Liver (tissue), 9 donors: Measurements from ENCODE around the gene SCEL. TPM values are rescaled to one million over a fixed set of nuclear protein-coding genes. Genes with fewer than 3 reads are reported as not detected.

Source experiments
- DNase-seq: peaks from one replicate; pipeline ENCODE4 v3.0.0-alpha.2; 2017; ENCODE audit warnings: low spot score
- H3K27ac ChIP-seq, 2 donors: one replicate each; pipeline ENCODE4 v1.7.0; 2013; ENCODE audit warnings: inconsistent platforms in 2 of 2, low read length in 2 of 2, control low read depth in 1 of 2, low read depth in 1 of 2, mild to moderate bottlenecking in 1 of 2
- H3K27me3 ChIP-seq, 4 donors: one replicate each; pipeline versions ENCODE4 v1.6.1 to v1.7.0; 2013; ENCODE audit warnings: low read length in 3 of 4, inconsistent platforms in 1 of 4, mild to moderate bottlenecking in 1 of 4, moderate library complexity in 1 of 4; ENCODE audit not compliant: control insufficient read depth in 4 of 4, insufficient read depth in 4 of 4
- H3K36me3 ChIP-seq, 4 donors: one replicate each; pipeline versions ENCODE4 v1.6.1 to v1.7.0; 2013; ENCODE audit warnings: low read length in 3 of 4, mild to moderate bottlenecking in 3 of 4, low read depth in 1 of 4, moderate library complexity in 1 of 4; ENCODE audit not compliant: control insufficient read depth in 4 of 4, insufficient read depth in 3 of 4
- H3K4me1 ChIP-seq, 4 donors: one replicate each; pipeline versions ENCODE4 v1.6.1 to v1.7.0; 2013; ENCODE audit warnings: low read length in 3 of 4, mild to moderate bottlenecking in 3 of 4, moderate library complexity in 1 of 4; ENCODE audit not compliant: control insufficient read depth in 4 of 4, insufficient read depth in 4 of 4
- H3K4me3 ChIP-seq, 3 donors: one replicate each; pipeline versions ENCODE4 v1.6.1 to v1.7.0; 2013; ENCODE audit warnings: low read length in 3 of 3, control low read depth in 1 of 3, low read depth in 1 of 3, mild to moderate bottlenecking in 1 of 3
- H3K9ac ChIP-seq, 2 donors: one replicate each; pipeline ENCODE4 v1.7.0; 2013; ENCODE audit warnings: low read length in 2 of 2, mild to moderate bottlenecking in 2 of 2, moderate library complexity in 2 of 2, control low read depth in 1 of 2, low read depth in 1 of 2
- H3K9me3 ChIP-seq, 4 donors: one replicate each; pipeline versions ENCODE4 v1.6.1 to v1.7.0; 2013; ENCODE audit warnings: low read length in 3 of 4; ENCODE audit not compliant: control insufficient read depth in 4 of 4
- CTCF ChIP-seq: fragments of 150-350 bp; IDR thresholded peaks from 2 replicates; pipeline ENCODE4 v1.5.1; 2017; ENCODE audit warnings: improper control_type of control experiment, low read depth, low read length; ENCODE audit not compliant: missing input control
- EGR1 ChIP-seq, 2 donors: IDR thresholded peaks; 2 replicates each; pipeline ENCODE4 v1.6.1; 2016 to 2018; ENCODE audit warnings: antibody characterized with exemption in 2 of 2, low read depth in 2 of 2
- FOXA1 ChIP-seq: IDR thresholded peaks from 2 replicates; pipeline ENCODE4 v1.6.1; 2016; ENCODE audit warnings: antibody characterized with exemption
- FOXA2 ChIP-seq: IDR thresholded peaks from 2 replicates; pipeline ENCODE4 v1.6.1; 2016; ENCODE audit warnings: antibody characterized with exemption
- GABPA ChIP-seq, 2 donors: IDR thresholded peaks in 1 of 2; conservative IDR thresholded peaks in 1 of 2; 2 replicates each; pipeline ENCODE4 v1.6.1; 2016; ENCODE audit warnings: antibody characterized with exemption in 2 of 2, mild to moderate bottlenecking in 1 of 2, moderate library complexity in 1 of 2
- HNF4A ChIP-seq, 2 donors: conservative IDR thresholded peaks; 2 replicates each; pipeline ENCODE4 v1.6.1; 2016; ENCODE audit warnings: antibody characterized with exemption in 2 of 2, mild to moderate bottlenecking in 2 of 2
- HNF4G ChIP-seq: IDR thresholded peaks from 2 replicates; pipeline ENCODE4 v1.6.1; 2016; ENCODE audit warnings: antibody characterized with exemption
- JUND ChIP-seq, 2 donors: IDR thresholded peaks; 2 replicates each; pipeline ENCODE4 v1.6.1; 2016; ENCODE audit warnings: antibody characterized with exemption in 2 of 2
- NR2F2 ChIP-seq: IDR thresholded peaks from 2 replicates; pipeline ENCODE4 v1.6.1; 2016; ENCODE audit warnings: antibody characterized with exemption
- RAD21 ChIP-seq, 2 donors: IDR thresholded peaks; 2 replicates each; pipeline ENCODE4 v1.6.1; 2016; ENCODE audit warnings: antibody characterized with exemption in 2 of 2, mild to moderate bottlenecking in 2 of 2
- REST ChIP-seq: IDR thresholded peaks from 2 replicates; pipeline ENCODE4 v1.6.1; 2016; ENCODE audit warnings: antibody characterized with exemption, mild to moderate bottlenecking
- RXRA ChIP-seq, 2 donors: IDR thresholded peaks; 2 replicates each; pipeline ENCODE4 v1.6.1; 2017 to 2018; ENCODE audit warnings: antibody characterized with exemption in 2 of 2, mild to moderate bottlenecking in 1 of 2
- SP1 ChIP-seq: IDR thresholded peaks from 2 replicates; pipeline ENCODE4 v1.6.1; 2018; ENCODE audit warnings: antibody characterized with exemption, mild to moderate bottlenecking
- TAF1 ChIP-seq: conservative IDR thresholded peaks from 2 replicates; pipeline ENCODE4 v1.6.1; 2016; ENCODE audit warnings: antibody characterized with exemption, mild to moderate bottlenecking
- YY1 ChIP-seq: IDR thresholded peaks from 2 replicates; pipeline ENCODE4 v1.6.1; 2016; ENCODE audit warnings: antibody characterized with exemption, mild to moderate bottlenecking
- WGBS: extraction: QIAGEN DNeasy Blood & Tissue Kit; methylation state at CpG from one replicate; pipeline ENCODE4 v1.1.7; 2013; 5-methylcytosine and 5-hydroxymethylcytosine counted together
- polyA plus RNA-seq, 2 donors: library from polyadenylated mRNA; stranded (reverse) in 1 of 2; unstranded in 1 of 2; fragments of 200-250 nt in 1 of 2; fragments of >200 nt in 1 of 2; fragmentation: Nextera tagmentation in 1 of 2; extraction: Ambion mirVana in 1 of 2; gene quantifications; one replicate each; pipeline versions ENCODE4 v1.2.1 to v1.2.3, GENCODE V29; 2013 to 2015
- total RNA-seq, 2 donors: library from RNA; depleted of rRNA; stranded (reverse); fragments of >200 nt; gene quantifications; one replicate each; pipeline ENCODE4 v1.2.3, GENCODE V29; 2014
- TF ChIP-seq, protein P1 (sequence below): IDR thresholded peaks from 2 replicates; pipeline ENCODE4 v1.6.1; 2016; ENCODE audit warnings: antibody characterized with exemption
- TF ChIP-seq, protein P2 (sequence below): IDR thresholded peaks from 2 replicates; pipeline ENCODE4 v1.6.1; 2016; ENCODE audit warnings: antibody characterized with exemption
- TF ChIP-seq, protein P3 (sequence below): IDR thresholded peaks from 2 replicates; pipeline ENCODE4 v1.6.1; 2016; ENCODE audit warnings: antibody characterized with exemption
- donor health status: healthy.
- donor health status: healthy.
- donor health status: healthy.
- donor health status: healthy.
- donor health status: healthy.

Gene SCEL
- total and polyA plus RNA-seq, 4 donors, result 0.02 TPM; not detected in 3

GRCh38 chr13:77545626-77546412 is 10.3 kb downstream of the SCEL start:
- 66% methylated on average over 3 of the region's 3 CpGs for WGBS
- Histone ChIP-seq H3K9me3 (no peaks in the 10 kb centered on the region), H3K36me3 (no peaks in the 10 kb centered on the region), H3K9ac (no peak overlapping the region), H3K4me3 (no peak overlapping the region), H3K4me1 (no peaks in the 10 kb centered on the region), H3K27ac (no peak overlapping the region), H3K27me3 (no peaks in the 10 kb centered on the region)
- DNase-seq, result no peak
- TF ChIP-seq RAD21 (IDR thresholded peaks at IDR 0.05) (no peak), TAF1 (no peak), FOXA2 (no peak), SP1 (no peak), JUND (IDR thresholded peaks at IDR 0.05) (no peak), CTCF (no peak)

DNA sequence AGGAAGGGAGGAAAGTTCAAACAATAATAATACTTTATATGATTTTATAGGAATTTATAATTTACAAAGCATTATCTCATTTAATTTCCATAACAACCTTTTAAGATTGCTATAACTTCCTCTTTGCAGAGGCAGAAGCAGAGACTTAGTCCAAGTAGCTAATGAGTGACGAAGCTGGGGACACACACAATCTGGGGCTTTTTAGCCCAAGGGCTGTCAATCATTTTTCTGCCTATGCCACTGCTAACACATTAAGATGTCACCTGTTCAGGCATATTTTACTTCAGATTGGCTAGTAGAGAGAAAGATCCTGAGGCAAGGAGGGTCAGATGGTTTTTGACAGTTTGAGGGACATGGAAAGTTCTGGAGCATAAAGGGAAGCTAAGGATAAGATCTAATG is 12.6 kb downstream of the SCEL start:
- H3K9ac ChIP-seq, result no peak overlapping the region
- H3K9me3 ChIP-seq, result no peaks in the 10 kb centered on the region
- no peak overlapping the region for H3K27ac ChIP-seq
- no peaks in the 10 kb centered on the region for H3K4me1 ChIP-seq
- no peak for DNase-seq
- H3K27me3 ChIP-seq, result no peaks in the 10 kb centered on the region
- H3K36me3 ChIP-seq, result no peaks in the 10 kb centered on the region
- WGBS, result 68% methylated on average over 1 of the region's 1 CpG
- no peak for TF ChIP-seq FOXA2
- no peak for TF ChIP-seq TAF1
- no peak for TF ChIP-seq GABPA (IDR thresholded peaks at IDR 0.05 in 1 of 2, conservative IDR thresholded peaks at IDR 0.05 in 1 of 2)
- no peak for TF ChIP-seq FOXA1
- TF ChIP-seq, protein P1, sequence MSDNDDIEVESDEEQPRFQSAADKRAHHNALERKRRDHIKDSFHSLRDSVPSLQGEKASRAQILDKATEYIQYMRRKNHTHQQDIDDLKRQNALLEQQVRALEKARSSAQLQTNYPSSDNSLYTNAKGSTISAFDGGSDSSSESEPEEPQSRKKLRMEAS, result no peak
- TF ChIP-seq, protein P2, sequence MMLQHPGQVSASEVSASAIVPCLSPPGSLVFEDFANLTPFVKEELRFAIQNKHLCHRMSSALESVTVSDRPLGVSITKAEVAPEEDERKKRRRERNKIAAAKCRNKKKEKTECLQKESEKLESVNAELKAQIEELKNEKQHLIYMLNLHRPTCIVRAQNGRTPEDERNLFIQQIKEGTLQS, result no peak
- no peak for TF ChIP-seq RXRA (IDR thresholded peaks at IDR 0.05)
- TF ChIP-seq REST, result no peak
- TF ChIP-seq, protein P3, sequence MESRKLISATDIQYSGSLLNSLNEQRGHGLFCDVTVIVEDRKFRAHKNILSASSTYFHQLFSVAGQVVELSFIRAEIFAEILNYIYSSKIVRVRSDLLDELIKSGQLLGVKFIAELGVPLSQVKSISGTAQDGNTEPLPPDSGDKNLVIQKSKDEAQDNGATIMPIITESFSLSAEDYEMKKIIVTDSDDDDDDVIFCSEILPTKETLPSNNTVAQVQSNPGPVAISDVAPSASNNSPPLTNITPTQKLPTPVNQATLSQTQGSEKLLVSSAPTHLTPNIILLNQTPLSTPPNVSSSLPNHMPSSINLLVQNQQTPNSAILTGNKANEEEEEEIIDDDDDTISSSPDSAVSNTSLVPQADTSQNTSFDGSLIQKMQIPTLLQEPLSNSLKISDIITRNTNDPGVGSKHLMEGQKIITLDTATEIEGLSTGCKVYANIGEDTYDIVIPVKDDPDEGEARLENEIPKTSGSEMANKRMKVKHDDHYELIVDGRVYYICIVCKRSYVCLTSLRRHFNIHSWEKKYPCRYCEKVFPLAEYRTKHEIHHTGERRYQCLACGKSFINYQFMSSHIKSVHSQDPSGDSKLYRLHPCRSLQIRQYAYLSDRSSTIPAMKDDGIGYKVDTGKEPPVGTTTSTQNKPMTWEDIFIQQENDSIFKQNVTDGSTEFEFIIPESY, result no peak
- TF ChIP-seq NR2F2, result no peak
- TF ChIP-seq SP1, result no peak
- TF ChIP-seq EGR1 (IDR thresholded peaks at IDR 0.05; ENCODE audit: low read depth in 2 of 2), result no peak
- TF ChIP-seq HNF4G, result no peak
- TF ChIP-seq JUND (IDR thresholded peaks at IDR 0.05), result no peak
- TF ChIP-seq HNF4A (conservative IDR thresholded peaks at IDR 0.05), result no peak
- TF ChIP-seq RAD21 (IDR thresholded peaks at IDR 0.05), result no peak
- TF ChIP-seq CTCF, result no peak
- no peak for TF ChIP-seq YY1
- no peak overlapping the region for H3K4me3 ChIP-seq
